CD4-positive, alpha-beta T cell (primary cell): ENCODE data around the gene GTF3C2. TPM values are rescaled to one million over a fixed set of nuclear protein-coding genes. Genes with fewer than 3 reads are reported as not detected.

ENCODE experiments used
- ATAC-seq: fragments of 200-7000 bp; cut with Tn5 transposase; one replicate; pipeline ENCODE4 v1.10.0; 2022; ENCODE audit warnings: mild to moderate bottlenecking; ENCODE audit not compliant: poor library complexity
- CTCF ChIA-PET: fragments of 350-600 bp; sonication (Branson Sonifier 250); formaldehyde crosslinking; loops from one replicate; lab custom pipeline; 2021; ENCODE audit warnings: antibody characterized with exemption, inconsistent platforms; lab: Charles Lee
- POLR2A ChIA-PET: fragments of 350-600 bp; sonication (Branson Sonifier 250); formaldehyde crosslinking; loops from one replicate; lab custom pipeline; 2021; ENCODE audit warnings: antibody characterized with exemption, inconsistent platforms; lab: Charles Lee
- DNase-seq, 14 experiments: peaks; one replicate each; pipeline ENCODE4 v3.0.0-alpha.2; 2013 to 2020; ENCODE audit warnings: mixed read lengths in 2 of 14
- H3K27ac ChIP-seq, 2 donors: one replicate each; pipeline versions ENCODE4 v1.5.1 to v1.7.0; 2013; ENCODE audit warnings: low read length in 2 of 2, low read depth in 1 of 2, mild to moderate bottlenecking in 1 of 2
- H3K27me3 ChIP-seq, 2 experiments: 1 replicate in 1 of 2; 2 replicates in 1 of 2; pipeline versions ENCODE4 v1.6.1 to v1.7.0; 2013; ENCODE audit warnings: low read length in 2 of 2, control low read depth in 1 of 2, mild to moderate bottlenecking in 1 of 2, moderate library complexity in 1 of 2; ENCODE audit not compliant: insufficient read depth in 2 of 2, control insufficient read depth in 1 of 2
- H3K36me3 ChIP-seq: one replicate; pipeline ENCODE4 v1.6.1; 2013; ENCODE audit warnings: low read length, control low read depth; ENCODE audit not compliant: insufficient read depth
- H3K4me1 ChIP-seq: one replicate; pipeline ENCODE4 v1.6.1; 2013; ENCODE audit warnings: low read length, control low read depth; ENCODE audit not compliant: insufficient read depth
- H3K4me3 ChIP-seq: one replicate; pipeline ENCODE4 v1.5.1; 2013; ENCODE audit warnings: mild to moderate bottlenecking, low read length, moderate library complexity
- H3K9me3 ChIP-seq, 2 experiments: 1 replicate in 1 of 2; 2 replicates in 1 of 2; pipeline versions ENCODE4 v1.6.1 to v1.7.0; 2013; ENCODE audit warnings: low read length in 2 of 2, mild to moderate bottlenecking in 2 of 2, control low read depth in 1 of 2, moderate library complexity in 1 of 2; ENCODE audit not compliant: control insufficient read depth in 1 of 2, insufficient read depth in 1 of 2
- H3K27ac Mint-ChIP-seq: one replicate; pipeline ENCODE4 v1.8.0; 2020; ENCODE audit warnings: mixed read lengths
- H3K27me3 Mint-ChIP-seq: one replicate; pipeline ENCODE4 v1.8.0; 2021; ENCODE audit warnings: mixed read lengths
- H3K36me3 Mint-ChIP-seq: one replicate; pipeline ENCODE4 v1.8.0; 2021; ENCODE audit warnings: low read depth, mixed read lengths
- H3K4me1 Mint-ChIP-seq: one replicate; pipeline ENCODE4 v1.8.0; 2021; ENCODE audit warnings: low read depth, mixed read lengths
- H3K4me3 Mint-ChIP-seq: one replicate; pipeline ENCODE4 v1.8.0; 2020; ENCODE audit warnings: mild to moderate bottlenecking, mixed read lengths
- H3K9me3 Mint-ChIP-seq: one replicate; pipeline ENCODE4 v1.8.0; 2020; ENCODE audit warnings: mixed read lengths
- CTCF ChIP-seq: fragments of 200-600 bp; IDR thresholded peaks from one replicate; pipeline ENCODE4 v1.8.0; 2022; ENCODE audit warnings: antibody characterized with exemption, mild to moderate bottlenecking
- intact Hi-C, 2 experiments: fragments of 100-400 bp; cut with DNase I in 1 of 2; cut with micrococcal nuclease in 1 of 2; formaldehyde crosslinking; loops; one replicate each; pipeline versions ENCODE4 v1.15.1 to v1.9.0; 2023 to 2025; cut with DNase I, micrococcal nuclease
- total RNA-seq, 174 experiments: library from RNA in 2 of 174; stranded (reverse) in 2 of 174; gene quantifications; one replicate each; pipeline ENCODE4 v1.2.3 and lab custom pipeline; 2021 to 2026

GTF3C2 gene
- total RNA-seq, 2 experiments from 2014 or later = 54.6 to 56.8 TPM

- Mint-ChIP-seq H3K27ac (no peak overlapping the region), H3K4me3 (no peak overlapping the region), H3K27me3 (no peaks in the 10 kb centered on the region), H3K36me3 (peaks cover 79% of the 10 kb centered on the region), H3K9me3 (no peaks in the 10 kb centered on the region), H3K4me1 (no peaks in the 10 kb centered on the region)
- ChIA-PET CTCF (no interaction called here), POLR2A (interaction anchor here (0.7 kb wide), 1 partner anchor 170 kb away, joined by 3 read pairs; no protein-coding TSS in a partner anchor)
- Histone ChIP-seq H3K27ac (no peak overlapping the region), H3K4me1 (no peaks in the 10 kb centered on the region), H3K4me3 (no peak overlapping the region), H3K27me3 (no peaks in the 10 kb centered on the region), H3K36me3 (peaks cover 79% of the 10 kb centered on the region), H3K9me3 (no peaks in the 10 kb centered on the region)
- ATAC-seq = no peak
- DNase-seq = no peak
- TF ChIP-seq CTCF = no peak
- intact Hi-C loops = no loop called here
These were observed 21.3 kb downstream of the GTF3C2 start for GRCh38 chr2:27335311-27335710.

- Mint-ChIP-seq H3K4me3 (peak overlapping the region; percentile 60), H3K36me3 (peaks cover 66% of the 10 kb centered on the region), H3K4me1 (peaks cover 31% of the 10 kb centered on the region), H3K27ac (peak overlapping the region; percentile 98), H3K27me3 (no peaks in the 10 kb centered on the region), H3K9me3 (no peaks in the 10 kb centered on the region)
- Histone ChIP-seq H3K9me3 (no peaks in the 10 kb centered on the region), H3K36me3 (peaks cover 33% of the 10 kb centered on the region), H3K27me3 (no peaks in the 10 kb centered on the region), H3K27ac (no peak overlapping the region), H3K4me3 (no peak overlapping the region), H3K4me1 (peaks cover 25% of the 10 kb centered on the region)
- intact Hi-C loops = loop anchor here in 1 of 2 experiments (5.0 kb wide), 3 partner anchors 103 to 258 kb away; partner anchors contain the start of genes ATRAID, NRBP1, SLC5A6 and ZNF512
- no peak for TF ChIP-seq CTCF
- ATAC-seq (no peak), DNase-seq (no peak)
- ChIA-PET CTCF (interaction anchor here (1.0 kb wide), 1 partner anchor 22 kb away, joined by 3 read pairs; no protein-coding TSS in a partner anchor), POLR2A (interaction anchor here (1.8 kb wide), 1 partner anchor 19 kb away, joined by 8 read pairs; no protein-coding TSS in a partner anchor)
These were observed 31.8 kb downstream of the GTF3C2 start for GRCh38 chr2:27324720-27325119.

- no peaks in the 10 kb centered on the region for H3K27me3 ChIP-seq
- H3K27ac ChIP-seq = peak overlapping the region; percentile 90 to 93
- Mint-ChIP-seq H3K4me3 (peak overlapping the region; percentile 100), H3K9me3 (no peaks in the 10 kb centered on the region), H3K27me3 (no peaks in the 10 kb centered on the region), H3K4me1 (peaks cover 31% of the 10 kb centered on the region), H3K27ac (peak overlapping the region; percentile 98), H3K36me3 (peaks cover 57% of the 10 kb centered on the region)
- intact Hi-C loops = loop anchor here (1.0 to 5.0 kb wide), 5 partner anchors 33 to 259 kb away; partner anchors contain the start of genes GTF3C2 (in 2 of the 2), ATRAID (in 1 of the 2), NRBP1 (in 1 of the 2) and SLC5A6 (in 1 of the 2)
- H3K4me3 ChIP-seq = peak overlapping the region; percentile 86
- TF ChIP-seq CTCF = no peak
- peaks cover 24% of the 10 kb centered on the region for H3K36me3 ChIP-seq
- no peaks in the 10 kb centered on the region for H3K9me3 ChIP-seq
- no peak for DNase-seq
- peaks cover 25% of the 10 kb centered on the region for H3K4me1 ChIP-seq
- no peak for ATAC-seq
- POLR2A ChIA-PET = interaction anchor here (1.3 to 2.3 kb wide), 13 partner anchors 10 to 538 kb away, joined by 4 to 24 read pairs (median 8); partner anchors contain the start of genes AGBL5, CCDC121, CENPA and GPN1
- CTCF ChIA-PET = interaction anchor here (1.0 to 1.4 kb wide), 4 partner anchors 21 to 360 kb away, joined by 3 to 4 read pairs (median 4); partner anchors contain the start of gene SNX17
These were observed 32.8 kb downstream of the GTF3C2 start for GRCh38 chr2:27323596-27324285.
